Activated CD4-positive, alpha-beta T cell treated with anti-CD3 and anti-CD28 coated beads, Interleukin-2, amount 50 U/mL, for 16 hours (primary cell): Measurements from ENCODE around the gene RGL3.
"Not testable (repeated sequence)": the region's sequence is repeated elsewhere in the genome, so short reads cannot be mapped to it uniquely, and the experiment has no call there.

ENCODE experiments used
- DNase-seq: peaks from one replicate; pipeline ENCODE4 v3.0.0-alpha.2; 2020

The RGL3 gene

GRCh38 chr19:11416346-11417052, 2.6 kb downstream of the RGL3 start:
- no peak for DNase-seq

- DNase-seq = no peak
These were observed 4.6 kb downstream of the RGL3 start for GRCh38 chr19:11414544-11414943.

- DNase-seq = no peak
These were observed 8.4 kb downstream of the RGL3 start for GRCh38 chr19:11410682-11411081.

GRCh38 chr19:11408591-11408990, 10.5 kb downstream of the RGL3 start:
- DNase-seq = no peak

GRCh38 chr19:11406703-11407236, 12.3 kb downstream of the RGL3 start:
- not testable (repeated sequence) for DNase-seq

- no peak for DNase-seq
These were observed 13.1 kb downstream of the RGL3 start for GRCh38 chr19:11405846-11406643.

- DNase-seq = no peak
These were observed 14.4 kb downstream of the RGL3 start for GRCh38 chr19:11404588-11405222.

GRCh38 chr19:11401808-11402543, 17.1 kb downstream of the RGL3 start:
- no peak for DNase-seq

- DNase-seq = no peak
These were observed 18.3 kb downstream of the RGL3 start for GRCh38 chr19:11400798-11401197.

- no peak for DNase-seq
These were observed 19.4 kb downstream of the RGL3 start for GRCh38 chr19:11399667-11400066.

GRCh38 chr19:11397089-11397610, 22.0 kb downstream of the RGL3 start:
- DNase-seq = no peak

- no peak for DNase-seq
These were observed 28.0 kb downstream of the RGL3 start for GRCh38 chr19:11390933-11391680.

GRCh38 chr19:11390359-11390758, 28.8 kb downstream of the RGL3 start:
- no peak for DNase-seq

- no peak for DNase-seq
These were observed 31.7 kb downstream of the RGL3 start for GRCh38 chr19:11387162-11388034.

- DNase-seq = no peak
These were observed 34.4 kb downstream of the RGL3 start for GRCh38 chr19:11384778-11385129.

GRCh38 chr19:11383706-11384048, 35.4 kb downstream of the RGL3 start:
- DNase-seq = no peak

GRCh38 chr19:11382898-11383705, 36.0 kb downstream of the RGL3 start:
- DNase-seq = peak; percentile 49

- peak; percentile 99 for DNase-seq
These were observed 38.2 kb downstream of the RGL3 start for GRCh38 chr19:11380653-11381537.

GRCh38 chr19:11379857-11380350, 39.2 kb downstream of the RGL3 start:
- DNase-seq = no peak
